K562 (cell line): Measurements from ENCODE around the gene SUPT5H. TPM values are rescaled to one million over a fixed set of nuclear protein-coding genes. Genes with fewer than 3 reads are reported as not detected.

ENCODE experiments used
- ARHGAP35 ChIP-seq: fragments of 450-650 bp; IDR thresholded peaks from 2 replicates; pipeline ENCODE4 v1.6.1; 2018; ENCODE audit not compliant: partially characterized antibody
- ATF1 ChIP-seq, 2 experiments: fragments of 450-650 bp in 1 of 2; IDR thresholded peaks; 2 replicates each; pipeline ENCODE4 v1.6.1; 2016; ENCODE audit warnings: missing compliant biosample characterization in 1 of 2, missing genetic modification characterization in 1 of 2
- ATF7 ChIP-seq: fragments of 450-650 bp; IDR thresholded peaks from 2 replicates; pipeline ENCODE4 v1.7.1; 2014; ENCODE audit warnings: mild to moderate bottlenecking, moderate library complexity
- CUX1 ChIP-seq: fragments of 200-800 bp; sonication (Bioruptor generic); IDR thresholded peaks from 2 replicates; pipeline ENCODE4 v1.6.1; 2016; ENCODE audit warnings: missing genetic modification characterization, missing compliant biosample characterization
- GTF2F1 ChIP-seq: IDR thresholded peaks from 2 replicates; pipeline ENCODE4 v1.6.1; 2011; ENCODE audit warnings: low read depth, low read length, improper control_type of control experiment
- KLF16 ChIP-seq: IDR thresholded peaks from 2 replicates; pipeline ENCODE4 v1.6.1; 2016; ENCODE audit warnings: antibody characterized with exemption
- MECOM ChIP-seq: fragments of 250-450 bp; sonication (Bioruptor Pico); IDR thresholded peaks from 2 replicates; pipeline ENCODE4 v1.8.0; 2022; ENCODE audit warnings: inconsistent platforms
- NONO ChIP-seq, 2 experiments: fragments of 200-400 bp in 1 of 2; fragments of 450-650 bp in 1 of 2; formaldehyde crosslinking in 1 of 2; IDR thresholded peaks; 2 replicates each; pipeline ENCODE4 v1.6.1; 2017; ENCODE audit warnings: low read depth in 2 of 2, mild to moderate bottlenecking in 2 of 2, moderate library complexity in 2 of 2, low read length in 1 of 2
- NR2C2 ChIP-seq, 2 experiments: fragments of 200-800 bp in 1 of 2; sonication (Bioruptor generic) in 1 of 2; sonication (generic) in 1 of 2; formaldehyde crosslinking in 1 of 2; IDR thresholded peaks; 2 replicates each; pipeline versions ENCODE4 v1.6.1 to v1.8.0; 2016 to 2022; ENCODE audit warnings: mild to moderate bottlenecking in 1 of 2, missing compliant biosample characterization in 1 of 2, missing genetic modification characterization in 1 of 2, missing genetic modification reagents in 1 of 2
- STAG1 ChIP-seq: sonication (generic); formaldehyde crosslinking; IDR thresholded peaks from 2 replicates; pipeline ENCODE4 v1.5.0; 2020; ENCODE audit warnings: missing genetic modification reagents, borderline replicate concordance
- XRCC5 ChIP-seq: fragments of 200-400 bp; formaldehyde crosslinking; IDR thresholded peaks from 2 replicates; pipeline ENCODE4 v1.6.1; 2017; ENCODE audit warnings: low read depth, mild to moderate bottlenecking, low read length
- ZBTB11 ChIP-seq, 3 experiments: fragments of 200-800 bp in 1 of 3; fragments of 250-450 bp in 1 of 3; fragments of 450-650 bp in 1 of 3; sonication (Bioruptor Pico) in 1 of 3; sonication (Bioruptor generic) in 1 of 3; formaldehyde crosslinking in 1 of 3; IDR thresholded peaks; 2 replicates each; pipeline versions ENCODE4 v1.6.1 to v1.8.0; 2016 to 2022; ENCODE audit warnings: mild to moderate bottlenecking in 2 of 3, missing genetic modification characterization in 2 of 3, missing compliant biosample characterization in 1 of 3, moderate library complexity in 1 of 3
- ZNF277 ChIP-seq: fragments of 250-450 bp; sonication (Bioruptor Pico); IDR thresholded peaks from 2 replicates; pipeline ENCODE4 v1.8.0; 2022; ENCODE audit warnings: inconsistent platforms, mild to moderate bottlenecking, moderate library complexity, borderline replicate concordance
- ZNF347 ChIP-seq: fragments of 450-650 bp; formaldehyde crosslinking; IDR thresholded peaks from 2 replicates; pipeline ENCODE4 v1.4.0; 2020; ENCODE audit warnings: low read depth, mild to moderate bottlenecking, moderate library complexity
- ZNF707 ChIP-seq: fragments of 250-450 bp; sonication (Bioruptor Pico); conservative IDR thresholded peaks from 2 replicates; pipeline ENCODE4 v1.8.0; 2022; ENCODE audit warnings: inconsistent platforms, mild to moderate bottlenecking, moderate library complexity
- ZSCAN29 ChIP-seq: fragments of 450-650 bp; IDR thresholded peaks from 2 replicates; pipeline ENCODE4 v1.6.1; 2017
- polyA plus RNA-seq, 8 experiments: library from polyadenylated mRNA; depleted of rRNA in 4 of 8; stranded (reverse) in 5 of 8; unstranded in 3 of 8; fragments of >200 nt; fragmentation: Nextera tagmentation in 2 of 8; fragmentation: Illumina TruSeq in 1 of 8; extraction: Ambion mirVana in 2 of 8; extraction: Trizol in 1 of 8; gene quantifications; 2 replicates each; pipeline versions ENCODE4 v1.2.1 to v1.2.3, GENCODE V29; 2011 to 2014; ENCODE audit warnings: inconsistent platforms in 1 of 8, missing spikeins in 1 of 8
- total RNA-seq, 7 experiments: library from RNA; depleted of rRNA in 6 of 7; stranded (reverse); fragments of >200 nt in 6 of 7; fragmentation: Illumina TruSeq in 2 of 7; extraction: Trizol in 2 of 7; gene quantifications; 2 replicates each; pipeline versions ENCODE4 v1.2.1 to v1.2.3, GENCODE V29; 2011 to 2021; ENCODE audit warnings: low replicate concordance in 1 of 7

The SUPT5H gene
- total and polyA plus RNA-seq, 9 of the 15 experiments (the other 6 are each of a cell fraction or from before 2014, with no cell fraction given) = 13.3 to 85.9 (median 35.9) TPM

- TF ChIP-seq ATF7 (peak; percentile 75; the same call in 1 of the 2 replicates), KLF16 (no peak), NR2C2 (CRISPR knock-in tag; IDR thresholded peaks at IDR 0.05) (peak; percentile 96), NR2C2 (tag; IDR thresholded peaks at IDR 0.05) (peak; percentile 99), XRCC5 (0 out of 2 replicates have a peak, but pooled peaks have one; percentile 47), ZSCAN29 (no peak), ARHGAP35 (peak; percentile 96), CUX1 (CRISPR knock-in tag) (no peak), NONO (IDR thresholded peaks at IDR 0.05; ENCODE audit: low read depth in 2 of 2, low read length in 1 of 2) (0 out of 4 replicates have a peak, but pooled peaks of 1 of the 2 experiments have one; percentile 48), ZBTB11 (CRISPR knock-in tag; IDR thresholded peaks at IDR 0.05) (peak in 2 of 3 experiments; percentile 26 to 87; a peak in 3 of 6 replicates), ZNF347 (CRISPR knock-in tag) (no peak), MECOM (CRISPR knock-in tag) (no peak), GTF2F1 (peak; percentile 61; the same call in 1 of the 2 replicates), STAG1 (CRISPR knock-in tag) (no peak), ZNF707 (CRISPR knock-in tag) (no peak), ATF1 (CRISPR knock-in tag; IDR thresholded peaks at IDR 0.05) (no peak), ATF1 (tag; IDR thresholded peaks at IDR 0.05) (peak; percentile 93), ZNF277 (CRISPR knock-in tag) (no peak)
These were observed at the start of gene SUPT5H (continued) for GRCh38 chr19:39445196-39446111.
